ENCODE data around the gene C11orf91.
"Not testable (repeated sequence)": the region's sequence is repeated elsewhere in the genome, so short reads cannot be mapped to it uniquely, and the experiment has no call there.

C11orf91 gene

GRCh38 chr11:33695051-33695566 lies 5.5 kb downstream of the C11orf91 start:
- no peak for DNase-seq

- no peak for DNase-seq
Measured at GRCh38 chr11:33694346-33695050, 6.1 kb downstream of the C11orf91 start.

GRCh38 chr11:33692541-33692940 lies 8.1 kb downstream of the C11orf91 start:
- no peak for DNase-seq

- peak; percentile 26 for DNase-seq
Measured at GRCh38 chr11:33692013-33692504, 8.6 kb downstream of the C11orf91 start.

- DNase-seq, result no peak
Measured at GRCh38 chr11:33691066-33691864, 9.4 kb downstream of the C11orf91 start.

- DNase-seq, result no peak
Measured at GRCh38 chr11:33690290-33691065, 10.1 kb downstream of the C11orf91 start.

GRCh38 chr11:33689501-33689900 lies 11.1 kb downstream of the C11orf91 start:
- no peak for DNase-seq

- no peak for DNase-seq
Measured at GRCh38 chr11:33689085-33689484, 11.5 kb downstream of the C11orf91 start.

- DNase-seq, result peak; percentile 47
Measured at GRCh38 chr11:33687733-33688479, 12.7 kb downstream of the C11orf91 start.

- no peak for DNase-seq
Measured at GRCh38 chr11:33685082-33685481, 15.5 kb downstream of the C11orf91 start.

GRCh38 chr11:33684003-33684706 lies 16.5 kb downstream of the C11orf91 start:
- no peak for DNase-seq

GRCh38 chr11:33682446-33682845 lies 18.2 kb downstream of the C11orf91 start:
- peak; percentile 22 for DNase-seq

- DNase-seq, result no peak
Measured at GRCh38 chr11:33682019-33682418, 18.6 kb downstream of the C11orf91 start.

- DNase-seq, result not testable (repeated sequence)
Measured at GRCh38 chr11:33678616-33679015, 22.0 kb downstream of the C11orf91 start.

GRCh38 chr11:33674035-33674814 lies 26.4 kb downstream of the C11orf91 start:
- no peak for DNase-seq

- no peak for DNase-seq
Measured at GRCh38 chr11:33672273-33672672, 28.4 kb downstream of the C11orf91 start.

GRCh38 chr11:33670250-33671011 lies 30.2 kb downstream of the C11orf91 start:
- DNase-seq, result no peak

GRCh38 chr11:33669598-33670249 lies 30.9 kb downstream of the C11orf91 start:
- DNase-seq, result no peak

GRCh38 chr11:33668951-33669596 lies 31.6 kb downstream of the C11orf91 start:
- no peak for DNase-seq
